Memory B cell (primary cell): ENCODE measurements around the gene AGPAT3.

Experiments used
- ATAC-seq: fragments of 150-1000 bp; cut with Tn5 transposase; 2 replicates; pipeline ENCODE4 v1.10.0; 2021; ENCODE audit warnings: low read depth, mild to moderate bottlenecking, moderate library complexity
- DNase-seq, 2 donors: peaks; one replicate each; pipeline ENCODE4 v3.0.0; 2022; ENCODE audit warnings: low spot score in 2 of 2
- H3K27ac Mint-ChIP-seq: one replicate; pipeline ENCODE4 v1.8.0; 2022; ENCODE audit warnings: mild to moderate bottlenecking, moderate library complexity, mixed read lengths
- H3K27me3 Mint-ChIP-seq: one replicate; pipeline ENCODE4 v1.8.0; 2022; ENCODE audit warnings: mixed read lengths
- H3K36me3 Mint-ChIP-seq: one replicate; pipeline ENCODE4 v1.8.0; 2022; ENCODE audit warnings: mild to moderate bottlenecking, mixed read lengths
- H3K4me1 Mint-ChIP-seq: one replicate; pipeline ENCODE4 v1.8.0; 2022; ENCODE audit warnings: mixed read lengths
- H3K4me3 Mint-ChIP-seq: one replicate; pipeline ENCODE4 v1.8.0; 2022; ENCODE audit warnings: mild to moderate bottlenecking, moderate library complexity, mixed read lengths
- H3K9me3 Mint-ChIP-seq: one replicate; pipeline ENCODE4 v1.8.0; 2022; ENCODE audit warnings: mixed read lengths

The AGPAT3 gene

DNA sequence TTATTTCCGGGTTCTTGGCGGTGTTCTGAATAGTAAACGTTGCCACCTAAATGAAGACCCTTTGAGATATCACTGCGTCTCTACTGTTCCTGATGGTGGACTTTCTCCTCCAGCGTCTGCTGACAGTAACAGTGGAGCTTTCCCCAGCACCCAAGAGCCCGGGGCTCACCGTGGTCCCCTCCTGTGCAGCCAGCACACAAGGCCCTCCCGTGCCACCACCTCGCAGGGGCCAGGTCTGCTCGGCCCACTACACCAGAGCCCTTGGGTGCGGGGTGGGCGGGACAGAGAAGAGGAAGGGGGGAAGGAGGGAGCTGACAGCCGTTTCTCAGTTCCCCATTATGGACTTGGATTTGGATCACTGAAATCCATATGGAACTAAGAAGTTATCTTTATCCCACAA lies 85.9 kb downstream of the AGPAT3 start:
- Mint-ChIP-seq H3K4me3 (no peak overlapping the region), H3K9me3 (peaks cover 2% of the 10 kb centered on the region), H3K27ac (no peak overlapping the region), H3K36me3 (peaks cover 14% of the 10 kb centered on the region), H3K27me3 (no peaks in the 10 kb centered on the region), H3K4me1 (peaks cover 5% of the 10 kb centered on the region)
- ATAC-seq (no peak), DNase-seq (no peak)

DNA sequence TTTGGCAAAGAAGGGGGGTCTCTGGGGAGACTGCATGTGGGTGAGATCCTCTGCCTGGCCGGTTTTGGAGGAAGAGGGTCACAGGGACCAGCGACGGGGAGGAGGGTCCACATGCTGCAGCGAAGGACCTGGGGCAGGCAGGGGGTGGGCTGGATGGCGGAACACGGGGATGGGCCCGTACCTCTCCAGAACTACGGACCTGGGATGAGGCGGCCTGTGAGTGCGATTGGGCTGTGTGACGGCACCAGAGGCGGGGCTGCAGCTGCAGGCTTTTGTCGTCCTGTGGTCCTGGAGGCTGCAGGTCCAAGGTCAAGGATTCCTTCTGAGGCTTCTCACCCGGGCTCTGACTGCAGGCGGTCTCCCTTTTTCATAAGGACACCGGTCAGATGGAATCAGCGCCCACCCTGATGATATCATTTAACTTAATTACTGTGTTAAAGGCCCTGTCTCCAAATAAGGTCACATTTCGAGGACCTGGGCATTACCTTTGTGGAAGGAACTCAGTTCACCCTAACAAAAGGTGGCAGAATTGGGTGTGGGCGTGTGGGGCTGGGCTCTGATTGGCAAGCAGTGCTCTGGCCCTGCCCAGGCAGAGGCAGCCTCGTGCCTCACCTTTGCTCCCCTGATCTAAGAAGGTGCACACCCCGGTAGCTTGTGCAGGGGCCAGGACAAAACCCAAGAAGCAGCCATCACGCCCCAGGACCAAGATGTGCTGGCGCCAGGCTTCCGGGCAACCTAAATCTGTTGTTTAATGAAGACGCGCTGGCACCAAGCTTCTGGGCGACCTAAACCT lies 87.1 kb downstream of the AGPAT3 start:
- H3K27ac Mint-ChIP-seq, result no peak overlapping the region

DNA sequence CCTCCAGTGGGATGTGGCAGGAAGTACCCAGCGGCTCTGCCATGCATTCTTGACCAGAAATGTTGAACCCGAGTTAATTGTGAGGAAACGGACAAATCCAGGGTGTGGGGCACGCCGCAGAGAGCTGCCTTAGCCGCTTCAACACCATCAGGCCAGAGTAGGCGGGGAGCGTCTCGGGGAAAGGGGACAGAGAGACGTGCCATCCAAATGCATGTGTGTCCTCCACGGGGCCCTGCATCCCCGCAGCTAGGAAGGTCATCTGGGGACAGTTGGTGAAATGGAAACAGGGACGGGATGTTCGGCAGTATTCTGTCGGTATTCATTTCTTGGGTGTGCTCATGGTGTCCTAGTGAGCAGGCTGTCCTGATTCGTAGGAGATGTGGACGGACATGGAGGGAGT lies 88.0 kb downstream of the AGPAT3 start:
- H3K9me3 Mint-ChIP-seq, result peaks cover 2% of the 10 kb centered on the region
- DNase-seq (no peak), ATAC-seq (no peak)
- no peak overlapping the region for H3K4me3 Mint-ChIP-seq
- H3K4me1 Mint-ChIP-seq, result peaks cover 12% of the 10 kb centered on the region
- H3K27ac Mint-ChIP-seq, result peak overlapping the region; percentile 28
- H3K36me3 Mint-ChIP-seq, result peaks cover 14% of the 10 kb centered on the region
- H3K27me3 Mint-ChIP-seq, result no peaks in the 10 kb centered on the region

More for the DNA sequence above, 87.1 kb downstream of the AGPAT3 start:
- Mint-ChIP-seq H3K4me3 (no peak overlapping the region), H3K27me3 (no peaks in the 10 kb centered on the region), H3K4me1 (peaks cover 12% of the 10 kb centered on the region), H3K9me3 (peaks cover 2% of the 10 kb centered on the region), H3K36me3 (peaks cover 14% of the 10 kb centered on the region)
- DNase-seq, result no peak
- ATAC-seq, result no peak

DNA sequence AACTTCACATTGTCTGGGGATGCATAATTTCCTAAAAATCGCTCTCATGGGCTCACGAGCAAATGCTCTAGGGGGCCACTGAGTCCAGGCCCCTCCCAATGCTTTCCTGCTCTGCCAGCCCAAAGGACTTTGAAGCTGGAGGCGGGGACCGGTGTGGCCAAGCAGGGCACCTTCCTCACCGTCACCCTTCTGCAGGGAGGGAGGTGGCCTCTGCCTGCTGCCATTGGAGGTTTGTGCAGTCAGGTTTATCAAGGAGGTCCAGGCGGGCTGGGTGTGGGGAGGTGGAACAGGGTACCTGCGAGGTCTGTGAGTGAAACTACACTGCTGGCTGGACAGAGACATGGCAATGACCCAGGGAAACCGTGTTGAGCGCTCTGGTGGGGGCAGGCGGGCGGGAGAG lies 89.0 kb downstream of the AGPAT3 start:
- H3K9me3 Mint-ChIP-seq, result no peaks in the 10 kb centered on the region
- H3K36me3 Mint-ChIP-seq, result peaks cover 9% of the 10 kb centered on the region
- no peak for ATAC-seq
- no peaks in the 10 kb centered on the region for H3K27me3 Mint-ChIP-seq
- DNase-seq, result no peak
- no peak overlapping the region for H3K4me3 Mint-ChIP-seq
- peaks cover 12% of the 10 kb centered on the region for H3K4me1 Mint-ChIP-seq
- no peak overlapping the region for H3K27ac Mint-ChIP-seq

DNA sequence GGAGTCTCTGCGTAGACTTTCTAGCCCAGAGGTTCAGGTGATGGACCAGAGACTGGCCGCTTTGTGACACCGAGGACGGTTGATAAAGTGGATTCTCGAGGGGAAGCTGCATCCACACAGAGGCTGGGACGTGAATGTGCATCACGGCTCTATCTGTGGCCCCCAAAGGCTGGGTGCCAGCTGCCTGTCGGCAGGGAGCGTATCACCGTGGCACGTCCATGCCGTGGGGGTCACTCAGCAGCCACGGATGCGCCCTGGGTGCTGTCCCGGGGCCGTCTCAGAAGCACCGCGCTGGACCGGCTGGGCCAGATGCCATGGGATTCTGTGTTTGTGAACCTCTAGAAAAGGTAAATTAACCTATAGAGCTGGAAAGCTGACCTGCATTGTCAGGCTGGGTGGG lies 89.9 kb downstream of the AGPAT3 start:
- Mint-ChIP-seq H3K27me3 (no peaks in the 10 kb centered on the region), H3K4me1 (peaks cover 8% of the 10 kb centered on the region), H3K36me3 (peaks cover 3% of the 10 kb centered on the region), H3K9me3 (no peaks in the 10 kb centered on the region), H3K27ac (no peak overlapping the region), H3K4me3 (no peak overlapping the region)
- DNase-seq (no peak), ATAC-seq (no peak)

DNA sequence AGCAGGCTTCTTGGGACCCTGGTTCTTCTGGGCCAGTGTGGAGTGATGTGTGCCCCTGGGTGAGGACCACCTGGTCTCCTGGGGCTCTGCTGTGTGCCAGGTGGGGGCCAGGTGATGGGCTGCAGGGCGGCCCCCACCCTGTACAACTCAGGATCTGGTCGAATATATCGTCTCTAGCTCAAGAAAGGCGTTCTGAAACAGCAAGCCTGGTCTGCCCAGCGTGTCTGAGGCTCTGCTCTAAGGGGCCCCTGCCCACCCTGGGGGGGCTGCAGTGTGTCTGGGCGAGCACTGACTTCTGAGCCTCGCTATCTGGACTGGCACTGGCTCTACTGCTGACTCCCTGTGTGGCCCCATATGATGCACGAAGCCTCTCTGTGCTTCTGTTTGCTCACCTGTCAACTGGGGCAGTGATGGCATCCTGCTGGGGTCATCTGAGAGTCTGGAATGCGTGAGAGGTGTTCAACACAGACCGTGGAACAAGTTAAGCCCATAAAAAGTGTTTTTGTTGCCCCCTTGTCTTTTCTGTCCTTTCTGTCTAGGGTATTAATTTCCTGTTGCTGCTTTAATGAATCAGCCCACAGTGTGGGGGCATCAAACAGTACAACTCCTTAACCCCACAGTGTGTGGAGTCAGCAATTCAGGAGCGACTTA lies 91.1 kb downstream of the AGPAT3 start:
- Mint-ChIP-seq H3K27me3 (no peaks in the 10 kb centered on the region), H3K9me3 (no peaks in the 10 kb centered on the region), H3K4me1 (peaks cover 7% of the 10 kb centered on the region), H3K4me3 (no peak overlapping the region), H3K27ac (no peak overlapping the region), H3K36me3 (peaks cover 7% of the 10 kb centered on the region)
- ATAC-seq (no peak), DNase-seq (no peak)

DNA sequence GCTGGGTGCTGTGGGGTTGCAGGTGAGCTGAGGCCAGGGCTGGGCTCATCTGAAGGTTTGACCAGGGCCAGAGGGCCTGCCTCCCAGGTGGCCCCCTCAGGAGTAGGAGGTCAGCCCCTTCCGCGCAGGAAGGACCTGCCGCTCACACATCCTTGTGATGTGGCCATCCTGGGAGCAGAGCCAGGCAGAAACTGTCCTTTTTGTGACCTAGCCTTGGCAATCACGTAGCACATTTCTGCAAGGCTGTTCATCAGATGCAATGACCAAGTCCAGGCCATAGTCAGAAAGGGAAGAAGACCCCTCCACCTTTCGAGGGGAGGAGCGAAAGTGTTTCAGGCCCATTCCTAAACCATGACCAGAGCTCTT lies 91.6 kb downstream of the AGPAT3 start:
- DNase-seq, result no peak
- Mint-ChIP-seq H3K4me3 (peak overlapping the region; percentile 37), H3K4me1 (peaks cover 7% of the 10 kb centered on the region), H3K36me3 (peaks cover 7% of the 10 kb centered on the region), H3K27me3 (no peaks in the 10 kb centered on the region), H3K27ac (peak overlapping the region; percentile 39), H3K9me3 (no peaks in the 10 kb centered on the region)
- no peak for ATAC-seq

DNA sequence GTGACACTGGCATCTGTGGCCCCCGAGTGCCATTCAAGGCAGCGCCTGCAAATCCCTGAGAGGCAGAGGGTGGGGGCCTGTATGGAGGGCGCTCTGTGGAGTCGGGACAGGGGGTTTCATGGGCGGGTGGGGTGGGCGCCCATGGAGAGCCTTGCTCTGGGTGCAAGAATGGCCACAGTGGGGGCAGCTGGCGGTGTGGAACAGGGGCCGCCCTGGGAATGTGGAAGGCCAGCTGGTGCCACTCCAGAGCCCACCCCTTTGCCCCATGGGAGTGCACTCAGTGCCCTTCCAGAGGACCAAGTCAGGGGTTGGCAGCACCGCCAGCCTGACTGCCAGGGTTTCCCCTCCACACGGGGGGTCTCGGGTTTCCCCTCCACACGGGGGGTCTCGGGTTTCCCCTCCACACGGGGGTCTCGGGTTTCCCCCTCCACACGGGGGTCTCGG lies 92.1 kb downstream of the AGPAT3 start:
- Mint-ChIP-seq H3K9me3 (no peaks in the 10 kb centered on the region), H3K4me1 (peaks cover 7% of the 10 kb centered on the region), H3K27me3 (no peaks in the 10 kb centered on the region), H3K4me3 (peak overlapping the region; percentile 37), H3K27ac (peak overlapping the region; percentile 39), H3K36me3 (peaks cover 6% of the 10 kb centered on the region)
- ATAC-seq (peak; percentile 58), DNase-seq (peak in 1 of 2 donors; percentile 34)

DNA sequence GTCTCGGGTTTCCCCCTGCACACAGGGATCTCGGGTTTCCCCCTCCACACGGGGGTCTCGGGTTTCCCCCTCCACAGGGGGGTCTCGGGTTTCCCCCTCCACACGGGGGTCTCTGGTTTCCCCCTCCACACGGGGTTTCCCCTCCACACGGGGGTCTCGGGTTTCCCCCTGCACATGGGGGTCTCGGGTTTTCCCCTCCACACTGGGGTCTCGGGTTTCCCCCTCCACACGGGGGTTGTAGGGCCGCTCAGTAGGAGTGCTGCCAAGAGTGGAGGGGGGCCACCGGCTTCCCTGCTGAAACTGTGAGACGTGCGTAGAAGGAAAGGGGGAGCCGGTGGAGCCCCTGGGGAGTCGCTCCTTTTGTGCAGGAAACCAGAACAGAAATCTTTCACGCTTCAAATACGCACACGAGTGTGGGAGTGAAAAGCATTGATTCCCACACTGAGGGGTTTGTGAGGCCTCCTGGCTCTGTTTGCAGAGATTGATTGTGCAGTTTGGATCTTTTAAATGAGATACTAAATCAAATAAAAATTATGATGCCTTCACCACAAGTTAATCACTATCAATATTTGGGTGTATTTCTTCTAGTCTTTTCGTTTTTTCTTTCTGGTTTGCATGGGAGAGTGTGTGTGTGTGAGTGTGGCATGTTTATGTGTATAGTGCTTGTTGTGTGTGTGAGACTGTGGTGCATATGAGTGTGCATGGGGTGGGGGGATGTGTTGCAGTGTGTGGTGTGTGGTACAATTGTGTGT lies 92.8 kb downstream of the AGPAT3 start:
- H3K36me3 Mint-ChIP-seq, result peaks cover 6% of the 10 kb centered on the region
- peaks cover 7% of the 10 kb centered on the region for H3K4me1 Mint-ChIP-seq
- H3K27me3 Mint-ChIP-seq, result no peaks in the 10 kb centered on the region
- H3K4me3 Mint-ChIP-seq, result no peak overlapping the region
- no peaks in the 10 kb centered on the region for H3K9me3 Mint-ChIP-seq
- ATAC-seq, result peak; percentile 80
- DNase-seq, result peak; percentile 39 to 47
- no peak overlapping the region for H3K27ac Mint-ChIP-seq

DNA sequence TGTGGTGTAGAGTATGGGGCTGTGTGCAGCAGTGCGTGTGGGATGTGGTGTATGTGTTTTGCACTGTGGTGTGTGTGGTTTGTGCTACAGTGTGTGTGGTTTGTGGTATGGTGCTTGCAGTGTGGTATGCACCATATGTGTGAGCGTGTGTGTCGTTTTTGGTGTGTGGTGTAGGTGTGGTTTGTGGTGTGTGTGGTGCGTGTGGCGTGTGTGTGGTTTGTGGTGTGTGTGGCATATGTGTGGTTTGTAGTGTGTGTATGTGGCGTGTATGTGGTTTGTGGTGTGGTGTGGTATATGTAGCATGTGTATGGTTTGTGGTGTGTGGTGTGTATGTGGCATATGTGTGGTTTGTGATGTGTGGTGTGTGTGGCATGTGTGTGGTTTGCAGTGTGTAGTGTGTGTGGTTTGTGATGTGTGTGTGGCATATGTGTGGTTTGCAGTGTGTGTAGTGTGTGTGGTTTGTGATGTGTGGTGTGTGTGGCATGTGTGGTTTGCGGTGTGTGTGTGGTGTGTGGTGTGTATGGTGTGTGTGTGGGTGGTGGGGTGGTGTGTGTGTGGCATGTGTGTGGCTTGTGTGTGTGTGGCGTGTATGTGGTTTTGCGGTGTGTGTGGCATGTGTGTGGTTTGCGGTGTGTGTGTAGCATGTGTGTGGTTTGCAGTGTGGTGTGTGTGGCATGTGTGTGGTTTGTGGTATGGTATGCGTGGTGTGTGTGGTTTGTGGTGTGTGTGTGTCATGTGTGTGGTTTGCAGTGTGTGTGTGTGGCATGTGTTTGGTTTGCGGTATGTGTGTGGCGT lies 93.5 kb downstream of the AGPAT3 start:
- Mint-ChIP-seq H3K36me3 (peaks cover 6% of the 10 kb centered on the region), H3K27ac (no peak overlapping the region), H3K27me3 (no peaks in the 10 kb centered on the region), H3K9me3 (no peaks in the 10 kb centered on the region), H3K4me3 (no peak overlapping the region), H3K4me1 (peaks cover 7% of the 10 kb centered on the region)
- DNase-seq, result no peak
- no peak for ATAC-seq

DNA sequence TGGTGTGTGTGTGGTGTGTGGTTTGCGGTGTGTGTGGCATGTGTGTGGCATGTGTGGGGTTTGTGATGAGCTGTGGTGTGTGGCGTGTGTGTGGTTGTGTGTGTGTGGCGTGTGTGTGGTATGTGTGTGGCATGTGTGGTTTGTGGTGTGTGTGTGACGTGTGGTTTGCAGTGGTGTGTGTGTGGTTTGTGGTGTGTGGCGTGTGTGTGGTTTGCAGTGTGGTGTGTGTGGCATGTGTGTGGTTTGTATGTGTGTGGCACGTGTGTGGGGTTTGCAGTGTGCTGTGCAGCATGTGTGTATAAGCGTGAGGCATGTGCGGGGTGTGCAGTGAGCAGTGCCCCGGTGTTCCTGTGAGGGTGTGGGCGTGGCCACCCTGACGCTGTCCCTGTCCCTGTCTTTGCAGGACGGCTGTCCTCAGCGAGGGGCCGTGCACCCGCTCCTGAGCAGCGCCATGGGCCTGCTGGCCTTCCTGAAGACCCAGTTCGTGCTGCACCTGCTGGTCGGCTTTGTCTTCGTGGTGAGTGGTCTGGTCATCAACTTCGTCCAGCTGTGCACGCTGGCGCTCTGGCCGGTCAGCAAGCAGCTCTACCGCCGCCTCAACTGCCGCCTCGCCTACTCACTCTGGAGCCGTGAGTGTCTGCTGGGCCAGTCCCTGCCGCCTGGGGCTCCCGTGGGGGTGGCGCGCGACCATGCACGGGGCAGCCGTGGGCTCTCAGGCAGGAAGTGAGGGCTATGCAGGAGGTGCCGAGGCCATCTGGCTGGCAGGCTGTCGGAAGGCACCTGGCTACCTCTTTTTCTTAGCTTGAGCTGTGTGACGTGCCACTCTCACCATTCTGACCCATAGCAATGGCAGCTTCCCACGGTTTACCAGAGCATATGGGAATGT lies 94.5 kb downstream of the AGPAT3 start:
- ATAC-seq, result no peak
- Mint-ChIP-seq H3K9me3 (no peaks in the 10 kb centered on the region), H3K27me3 (no peaks in the 10 kb centered on the region), H3K4me1 (peaks cover 7% of the 10 kb centered on the region), H3K27ac (no peak overlapping the region), H3K4me3 (no peak overlapping the region), H3K36me3 (peaks cover 6% of the 10 kb centered on the region)
- no peak for DNase-seq

DNA sequence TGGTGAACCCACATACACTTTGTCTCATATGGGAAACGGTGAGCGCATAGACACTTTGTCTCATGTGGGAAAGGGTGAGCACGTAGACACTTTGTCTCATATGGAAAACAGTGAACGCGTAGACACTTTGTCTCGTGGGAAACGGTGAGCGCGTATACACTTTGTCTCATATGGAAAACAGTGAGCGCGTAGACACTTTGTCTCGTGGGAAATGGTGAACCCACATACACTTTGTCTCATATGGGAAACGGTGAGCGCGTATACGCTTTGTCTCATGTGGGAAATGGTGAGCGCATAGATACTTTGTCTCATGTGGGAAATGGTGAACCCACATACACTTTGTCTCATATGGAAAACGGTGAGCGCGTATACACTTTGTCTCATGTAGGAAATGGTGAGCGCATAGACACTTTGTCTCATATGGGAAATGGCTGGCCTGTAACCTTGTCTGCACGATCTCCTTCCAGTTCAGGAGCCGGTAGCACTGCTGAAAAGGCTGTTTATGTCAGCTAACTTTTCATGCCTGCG lies 96.4 kb downstream of the AGPAT3 start:
- Mint-ChIP-seq H3K27ac (no peak overlapping the region), H3K36me3 (peaks cover 6% of the 10 kb centered on the region), H3K4me3 (no peak overlapping the region), H3K4me1 (peaks cover 6% of the 10 kb centered on the region), H3K9me3 (no peaks in the 10 kb centered on the region), H3K27me3 (no peaks in the 10 kb centered on the region)
- ATAC-seq (no peak), DNase-seq (no peak)
